ENCODE results near the gene SEZ6L2.
"Not testable (repeated sequence)": the region's sequence is repeated elsewhere in the genome, so short reads cannot be mapped to it uniquely, and the experiment has no call there.

SEZ6L2 gene

DNA sequence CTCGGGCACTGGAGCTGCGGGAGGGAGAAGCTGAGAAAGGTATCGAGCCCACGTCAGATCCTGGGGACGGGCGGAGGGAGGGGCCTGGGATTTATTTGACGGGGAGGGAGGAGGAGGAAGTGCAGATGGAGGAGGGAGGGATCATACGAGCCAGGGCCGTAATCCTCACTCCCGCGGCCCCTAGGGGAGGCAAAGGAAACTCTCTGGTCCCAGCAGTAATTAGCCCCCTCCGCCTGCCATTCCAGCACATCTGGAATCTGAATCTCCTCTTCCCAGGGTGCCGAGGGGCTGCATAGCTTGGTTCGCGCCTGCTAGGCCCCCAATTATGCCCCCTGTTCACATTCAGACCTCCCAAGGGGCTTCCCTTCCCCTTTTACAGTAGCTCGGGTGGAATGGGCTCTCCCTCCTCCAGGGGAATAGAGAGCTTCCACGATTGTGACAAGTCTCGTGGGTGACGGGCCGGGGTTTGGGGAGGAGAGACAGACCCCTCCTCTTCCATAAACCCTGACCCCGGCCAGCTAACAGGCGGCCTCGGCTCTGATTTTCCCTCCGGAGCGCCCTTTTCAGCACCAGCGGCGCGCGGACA is at the start of gene SEZ6L2:
Gene SEZ6L2, minus strand, starts transcription at position 35 of the 586 bp plus-strand sequence. CDS start 531 bp downstream, outside the sequence.
- peak; percentile 84 for DNase-seq (ENCODE audit: low spot score)

DNA sequence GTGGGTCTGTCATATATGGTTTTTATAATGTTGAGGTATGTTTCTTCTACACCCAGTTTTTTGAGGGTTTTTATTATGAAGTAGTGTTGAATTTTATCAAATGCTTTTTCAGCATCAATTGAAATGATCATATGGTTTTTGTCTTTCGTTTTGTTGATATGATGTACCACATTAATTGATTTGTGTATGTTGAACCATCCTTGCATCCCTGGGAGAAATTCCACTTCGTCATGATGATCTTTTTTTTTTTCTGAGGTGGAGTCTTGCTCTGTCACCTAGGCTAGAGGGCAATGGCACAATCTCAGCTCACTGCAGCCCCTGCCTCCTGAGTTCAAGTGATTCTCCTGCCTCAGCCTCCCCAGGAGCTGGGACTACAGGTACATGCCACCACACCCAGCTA is 48.5 kb upstream of the SEZ6L2 start:
- DNase-seq (ENCODE audit: low spot score), result no peak

DNA sequence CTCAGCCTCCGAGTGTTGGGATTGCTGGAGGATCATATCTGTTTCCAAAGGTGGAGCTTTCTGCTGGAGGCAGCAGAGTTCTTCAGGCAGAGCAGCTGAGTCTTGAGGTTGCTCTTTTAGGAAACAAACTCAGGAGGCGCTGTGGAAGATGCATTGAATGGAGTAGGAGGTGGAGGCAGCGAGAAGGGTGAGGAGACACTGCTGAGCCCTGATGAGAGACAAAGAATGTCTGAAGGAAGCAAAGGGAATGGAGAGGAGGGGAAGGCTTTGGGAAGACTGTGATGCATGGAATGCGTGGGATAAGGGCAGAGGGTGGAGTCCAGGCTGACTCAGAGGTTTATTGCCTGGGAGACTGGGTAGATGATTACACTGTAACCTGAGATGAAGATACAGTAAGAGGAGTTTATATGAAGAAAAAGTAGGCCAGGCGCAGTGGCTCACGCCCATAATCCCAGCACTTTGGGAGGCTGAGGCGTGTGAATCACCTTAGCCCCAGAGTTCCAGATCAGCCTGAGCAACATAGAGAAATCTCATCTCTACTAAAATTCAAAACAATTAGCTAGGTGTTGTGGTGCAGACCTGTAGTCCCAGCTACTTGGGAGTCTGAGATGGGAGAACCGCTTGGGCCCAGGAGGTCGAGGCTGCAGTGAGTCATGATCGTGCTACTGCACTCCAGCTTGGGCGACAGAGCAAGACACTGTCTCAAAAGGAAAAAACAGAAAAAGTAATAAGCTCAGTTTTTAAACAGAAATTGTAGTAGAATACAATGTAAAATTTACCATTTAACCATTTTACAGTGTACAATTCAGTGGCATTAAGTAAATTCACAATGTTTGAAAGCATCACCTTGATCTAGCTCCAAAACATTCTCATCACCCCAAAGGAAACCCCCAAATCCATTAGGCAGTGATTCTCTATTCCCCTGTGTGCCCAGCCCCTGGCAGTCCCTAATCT is 44.8 kb upstream of the SEZ6L2 start:
- peak; percentile 95 for DNase-seq (ENCODE audit: low spot score)

DNA sequence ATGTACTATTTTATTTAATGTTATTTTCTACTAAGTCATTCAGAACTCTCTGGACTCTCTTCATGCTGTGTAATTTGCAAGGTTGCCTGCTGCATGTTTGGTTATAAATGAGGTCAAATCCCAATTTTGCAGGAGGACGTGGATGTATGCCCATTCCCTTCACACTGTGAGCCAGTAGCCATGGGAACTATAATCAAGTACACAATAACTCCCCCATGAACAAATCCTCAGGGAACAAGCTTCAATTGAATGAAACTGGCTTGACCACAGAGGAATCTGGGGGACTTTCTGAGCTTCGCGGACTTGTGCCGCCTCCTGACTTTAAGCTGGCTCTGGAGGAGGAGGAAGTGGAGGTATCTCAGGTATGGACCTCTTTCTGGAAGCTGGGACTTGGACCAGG is 41.3 kb upstream of the SEZ6L2 start:
- DNase-seq (ENCODE audit: low spot score), result no peak

DNA sequence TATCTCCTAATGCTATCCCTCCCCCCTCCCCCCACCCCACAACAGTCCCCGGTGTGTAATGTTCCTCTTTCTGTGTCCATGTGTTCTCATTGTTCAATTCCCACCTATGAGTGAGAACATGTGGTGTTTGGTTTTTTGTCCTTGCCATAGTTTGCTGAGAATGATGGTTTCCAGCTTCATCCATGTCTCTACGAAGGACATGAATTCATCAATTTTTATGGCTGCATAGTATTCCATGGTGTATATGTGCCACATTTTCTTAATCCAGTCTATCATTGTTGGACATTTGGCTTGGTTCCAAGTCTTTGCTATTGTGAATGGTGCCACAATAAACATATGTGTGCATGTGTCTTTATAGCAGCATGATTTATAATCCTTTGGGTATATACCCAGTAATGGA is 32.4 kb upstream of the SEZ6L2 start:
- not testable (repeated sequence) for DNase-seq (ENCODE audit: low spot score)

DNA sequence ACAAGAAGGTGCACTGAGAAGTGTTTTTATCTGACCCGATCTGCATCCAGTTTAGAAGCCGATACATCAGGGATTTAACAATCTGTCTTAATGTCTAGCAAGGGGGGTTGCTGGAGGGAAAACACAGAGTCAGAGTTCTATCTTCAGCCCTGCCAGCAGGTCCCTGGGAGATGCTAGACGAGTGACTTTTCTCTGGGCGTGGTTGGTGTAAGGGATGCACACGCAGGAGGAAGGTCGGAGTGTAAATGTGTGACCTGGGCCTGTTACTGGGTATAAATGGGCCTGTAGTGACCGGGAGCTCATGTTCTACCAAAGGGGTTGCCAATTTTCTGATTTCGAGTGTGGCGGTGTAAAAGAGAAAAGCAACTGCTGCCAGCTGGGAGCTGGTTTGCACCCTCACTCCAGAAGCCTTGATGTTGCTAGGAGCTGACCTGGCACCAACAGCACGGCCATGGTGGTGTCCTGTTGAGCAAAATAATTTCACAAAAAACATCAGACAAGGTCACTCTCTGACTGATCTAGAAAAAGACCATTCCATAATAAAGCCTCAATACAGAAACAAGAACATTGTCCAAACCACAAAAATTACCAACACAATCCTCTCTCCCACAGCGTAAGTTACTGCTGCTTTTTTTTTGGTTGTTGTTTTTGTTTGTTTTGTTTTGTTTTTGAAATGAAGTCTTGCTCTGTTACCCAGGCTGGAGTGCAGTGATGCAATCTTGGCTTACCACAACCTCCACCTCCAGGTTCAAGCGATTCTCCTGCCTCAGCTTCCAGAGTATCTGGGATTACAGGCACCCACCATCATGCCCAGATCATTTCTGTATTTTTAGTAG is 27.9 kb upstream of the SEZ6L2 start:
- peak; percentile 28 for DNase-seq (ENCODE audit: low spot score)

DNA sequence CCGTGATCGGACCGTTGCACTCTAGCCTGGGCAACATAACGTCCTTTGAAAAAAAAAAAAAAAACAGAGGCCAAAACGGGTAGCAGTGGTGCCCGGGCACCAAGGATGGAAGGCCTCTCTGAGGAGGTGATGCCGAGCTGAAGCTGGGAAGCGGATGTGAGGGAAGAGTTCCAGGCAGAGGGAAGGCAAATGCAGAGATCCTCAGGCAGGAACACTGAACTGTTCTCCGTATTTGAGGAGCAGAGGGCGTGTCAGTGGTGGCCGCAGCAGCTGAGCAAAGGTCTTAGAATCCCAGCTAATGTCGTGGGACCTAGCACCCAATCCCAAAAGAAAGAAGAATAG is 27.3 kb upstream of the SEZ6L2 start:
- peak; percentile 50 for DNase-seq (ENCODE audit: low spot score)

DNA sequence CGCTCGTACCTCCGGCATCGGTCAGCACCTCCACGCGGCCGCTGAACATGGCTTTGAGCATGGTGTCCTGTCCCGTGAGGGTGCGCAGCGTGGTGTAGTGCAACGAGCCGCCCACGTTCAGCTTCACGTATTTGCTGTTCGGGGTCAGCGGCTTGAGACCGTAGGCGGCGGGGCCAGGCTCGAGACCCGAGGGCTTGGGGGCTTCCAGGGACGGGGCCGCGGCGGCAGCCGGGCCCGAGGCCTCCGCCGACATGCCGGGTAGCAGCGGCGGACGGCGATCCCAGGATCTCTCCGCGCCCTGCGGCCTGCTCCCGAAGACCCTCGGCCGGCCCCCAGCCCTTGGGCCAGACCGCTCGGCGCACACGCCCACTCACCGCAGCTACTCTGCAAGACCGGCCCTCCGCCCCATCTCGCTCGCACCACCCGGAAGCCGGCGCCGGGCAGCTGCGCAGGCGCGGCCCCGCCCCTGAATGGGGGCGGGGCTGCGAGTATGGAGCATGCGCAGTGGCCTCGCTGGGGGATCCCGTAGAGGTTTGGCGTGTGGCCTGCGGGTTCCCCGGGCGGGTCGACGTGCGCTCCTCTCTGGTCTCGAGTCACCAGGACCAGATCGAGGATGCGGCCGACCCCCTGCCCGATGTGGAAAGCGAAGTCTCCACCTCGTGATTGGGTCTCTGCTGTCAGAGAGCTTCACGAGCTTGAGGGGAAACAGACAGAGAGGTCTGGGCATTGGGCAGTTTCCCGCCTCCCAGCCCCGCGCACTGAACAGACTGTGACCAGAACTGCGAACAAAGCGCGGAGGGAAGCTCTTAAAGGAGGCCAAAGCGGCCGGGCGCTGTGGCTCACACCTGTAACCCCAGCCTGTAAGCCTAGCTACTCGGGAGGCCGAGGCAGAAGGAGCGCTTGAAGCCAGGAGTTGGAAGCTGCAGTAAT is 26.7 kb upstream of the SEZ6L2 start, which contains the start of gene KCTD13:
Gene KCTD13, minus strand, starts transcription at position 446 of the 930 bp plus-strand sequence. Its CDS starts 193 bp downstream, at position 253.
- peak; percentile 99 for DNase-seq (ENCODE audit: low spot score)

DNA sequence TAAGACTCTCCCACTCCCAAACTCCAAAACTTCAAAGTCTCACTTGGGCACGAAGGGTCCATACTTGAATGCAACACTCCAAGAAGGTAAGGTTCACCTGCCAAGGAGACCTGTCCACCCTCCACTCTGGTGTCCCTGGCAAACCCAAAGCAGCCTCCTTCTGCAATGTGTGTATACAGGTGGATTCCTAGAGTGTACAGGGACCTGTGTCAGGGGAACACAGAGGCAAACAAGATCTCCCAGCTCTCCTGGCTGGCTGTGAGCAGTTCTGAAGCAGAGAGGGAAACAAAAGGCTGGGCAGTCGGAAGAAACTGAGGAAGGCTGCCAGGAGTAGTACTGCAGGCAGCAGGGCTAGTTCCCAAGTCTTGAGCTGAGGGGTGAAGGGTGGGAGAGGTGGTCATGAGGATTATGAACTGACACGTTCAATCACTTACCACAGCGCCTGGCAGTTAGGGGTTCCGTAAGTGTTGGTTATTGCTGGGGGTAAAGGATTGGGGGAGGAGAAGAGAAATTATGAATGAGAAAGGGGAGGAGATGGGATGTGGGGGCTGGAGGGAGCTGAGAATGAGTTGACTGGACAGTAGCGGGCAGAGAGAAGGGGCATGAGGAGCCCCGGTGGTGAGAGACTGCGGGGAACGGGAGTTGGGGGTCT is 25.9 kb upstream of the SEZ6L2 start:
- no peak for DNase-seq (ENCODE audit: low spot score)

DNA sequence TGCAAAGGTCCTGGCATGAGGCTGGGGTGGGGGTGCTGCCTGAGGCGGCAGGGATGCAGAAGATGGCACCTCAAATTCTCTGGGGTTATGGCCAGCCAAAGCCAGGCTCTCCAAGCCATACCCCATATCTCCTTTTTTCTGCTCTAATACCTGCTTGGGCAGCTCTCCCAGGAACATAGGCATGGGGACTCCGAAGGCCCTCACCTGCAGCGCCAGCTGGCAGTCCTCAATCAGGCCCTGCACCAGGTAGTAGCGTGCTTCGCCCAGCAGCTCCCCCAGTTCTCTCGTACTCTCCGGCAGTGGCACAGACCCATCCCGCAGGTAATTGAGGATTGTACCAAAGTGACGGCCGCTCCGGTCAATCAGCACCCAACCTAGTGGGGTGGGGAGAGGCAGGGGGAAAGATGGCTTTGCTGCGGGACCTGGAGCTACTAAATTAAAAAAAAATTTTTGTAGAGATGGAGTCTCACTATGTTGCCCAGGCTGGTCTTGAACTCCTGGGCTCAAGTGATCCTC is 23.7 kb upstream of the SEZ6L2 start:
- DNase-seq (ENCODE audit: low spot score), result no peak

DNA sequence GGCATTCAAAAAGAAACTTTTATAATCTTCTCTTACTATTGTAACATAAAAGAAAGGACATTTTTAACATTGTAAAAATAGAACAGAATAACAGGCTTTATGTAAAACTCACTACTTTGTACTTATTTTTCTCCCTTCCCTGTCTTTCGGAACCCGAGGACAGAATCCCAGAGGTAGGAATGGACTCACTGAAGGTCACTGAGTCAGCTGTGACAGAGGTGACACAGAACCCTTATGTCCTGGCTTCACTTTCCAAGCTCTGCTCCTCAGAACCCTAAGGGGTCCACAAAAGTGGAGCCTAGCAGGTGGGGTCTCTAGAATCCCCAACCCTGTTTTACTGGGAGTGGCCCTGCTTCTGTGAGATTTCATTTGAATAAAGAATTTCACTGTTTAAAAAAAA is 23.0 kb upstream of the SEZ6L2 start:
- no peak for DNase-seq (ENCODE audit: low spot score)

DNA sequence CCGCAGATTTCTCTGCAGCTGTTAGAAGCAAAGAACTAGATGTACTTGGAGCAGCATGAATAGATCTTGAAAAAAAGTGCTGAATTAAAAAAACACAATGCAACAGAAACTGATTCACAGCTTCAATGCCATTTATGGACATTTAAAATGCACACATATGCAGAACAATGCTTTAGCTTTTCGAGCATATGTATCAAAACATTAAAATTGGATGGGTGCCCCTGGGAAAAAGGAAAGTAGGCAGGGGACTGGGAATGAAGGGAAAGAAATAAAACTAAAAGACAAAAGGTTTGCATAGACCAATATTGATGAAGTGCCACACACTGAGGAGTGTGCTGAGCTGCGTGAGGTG is 21.7 kb upstream of the SEZ6L2 start:
- no peak for DNase-seq (ENCODE audit: low spot score)

DNA sequence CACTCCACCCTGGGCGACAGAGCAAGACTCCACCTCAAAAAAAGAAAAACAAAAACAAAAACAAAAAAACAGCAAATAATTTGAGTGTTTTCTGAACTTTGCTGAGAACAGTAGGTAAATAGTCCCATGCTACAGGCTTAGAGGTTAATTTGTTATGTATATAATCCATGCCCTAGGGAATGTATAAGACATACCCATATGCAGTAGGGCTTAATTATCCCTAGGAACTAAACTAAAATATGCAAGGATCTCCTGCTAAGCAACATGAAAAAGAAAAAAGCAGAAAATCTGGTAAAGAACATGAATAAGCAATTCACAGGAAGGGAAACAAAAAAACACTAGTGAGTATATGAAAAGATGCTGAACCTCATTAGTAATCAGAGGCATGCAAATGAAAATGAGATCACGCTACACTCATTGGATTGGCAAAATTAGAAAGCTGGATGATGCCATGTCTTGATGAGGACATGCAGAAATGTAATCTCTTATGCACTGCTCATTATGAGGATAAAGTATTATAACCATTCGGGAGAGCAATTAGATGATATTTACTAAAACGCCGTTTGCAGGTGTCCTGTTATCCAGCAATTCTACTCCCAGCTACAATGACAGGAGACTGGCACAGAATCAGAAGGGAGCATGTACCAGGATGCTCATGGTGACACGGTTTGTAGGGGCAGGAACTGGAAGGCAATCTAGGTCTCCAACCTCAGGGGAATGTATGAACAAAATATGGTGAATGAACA is 21.1 kb upstream of the SEZ6L2 start:
- no peak for DNase-seq (ENCODE audit: low spot score)

DNA sequence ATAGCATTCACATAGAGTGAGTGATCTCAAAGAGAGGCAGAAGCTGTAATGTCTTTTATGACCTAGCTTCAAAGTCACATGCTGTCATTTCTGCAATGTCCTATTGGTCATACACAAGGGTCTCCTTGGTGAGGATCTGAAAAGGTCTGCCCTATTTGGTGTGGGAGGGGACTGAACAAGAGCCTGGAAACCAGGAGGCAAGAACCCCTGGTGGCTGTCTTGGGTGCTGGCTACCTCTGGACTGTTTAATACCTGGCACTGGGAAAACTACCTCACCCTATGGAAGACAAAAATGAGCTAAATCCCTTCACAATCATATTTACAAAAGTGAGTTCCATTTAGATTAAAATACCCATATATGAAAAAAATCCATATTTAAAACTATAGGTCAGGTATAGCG is 17.6 kb upstream of the SEZ6L2 start:
- DNase-seq (ENCODE audit: low spot score), result no peak

DNA sequence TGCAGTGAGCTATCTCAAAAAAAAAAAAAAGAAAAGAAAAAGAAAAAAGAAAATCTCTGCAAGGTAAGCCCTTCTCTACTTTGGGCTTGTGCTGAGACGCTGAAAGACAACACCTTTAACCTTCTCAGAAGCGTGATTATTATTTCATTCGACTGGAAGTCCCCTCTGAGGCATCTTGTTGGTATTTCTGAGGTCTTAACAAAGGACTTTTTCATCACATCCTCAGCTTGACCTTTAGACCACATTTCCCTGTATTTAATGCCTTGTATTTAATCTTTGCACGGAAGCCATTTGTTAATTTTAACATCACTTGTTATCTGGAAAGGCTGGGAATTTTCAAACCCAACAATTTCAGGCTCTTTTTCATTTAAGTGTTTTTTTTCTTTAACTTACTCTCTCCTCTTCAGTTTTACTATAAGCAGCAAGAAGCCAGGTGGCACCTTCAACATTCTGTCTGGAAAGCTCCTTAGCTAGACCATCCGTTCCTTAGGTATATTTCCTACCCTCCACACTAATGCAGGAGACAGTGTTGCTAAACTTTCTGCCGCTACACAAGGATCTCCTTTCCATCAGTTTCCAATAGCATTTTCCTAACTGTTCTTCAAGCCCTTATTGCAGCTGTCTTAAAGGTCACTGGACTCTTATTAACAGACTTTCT is 16.4 kb upstream of the SEZ6L2 start:
- no peak for DNase-seq (ENCODE audit: low spot score)

DNA sequence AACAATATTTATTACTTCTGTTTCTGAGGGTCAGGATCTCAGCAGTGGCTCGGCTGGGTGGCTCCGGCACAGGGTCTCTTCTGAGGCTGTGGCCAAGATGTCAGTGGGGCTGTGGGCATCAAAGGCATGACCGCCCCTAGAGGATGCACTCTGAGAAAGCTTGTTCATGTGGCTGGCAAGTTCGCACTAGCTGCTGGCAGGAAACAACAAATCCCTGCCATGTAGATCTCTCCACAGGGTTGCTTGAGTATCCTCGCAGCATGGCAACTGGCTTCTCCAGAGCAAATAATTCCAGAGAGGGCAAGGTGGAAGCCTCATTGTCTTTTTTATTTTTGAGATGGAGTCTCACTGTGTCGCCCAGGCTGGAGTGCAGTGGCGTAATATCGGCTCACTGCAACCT is 14.2 kb upstream of the SEZ6L2 start:
- DNase-seq (ENCODE audit: low spot score), result no peak

DNA sequence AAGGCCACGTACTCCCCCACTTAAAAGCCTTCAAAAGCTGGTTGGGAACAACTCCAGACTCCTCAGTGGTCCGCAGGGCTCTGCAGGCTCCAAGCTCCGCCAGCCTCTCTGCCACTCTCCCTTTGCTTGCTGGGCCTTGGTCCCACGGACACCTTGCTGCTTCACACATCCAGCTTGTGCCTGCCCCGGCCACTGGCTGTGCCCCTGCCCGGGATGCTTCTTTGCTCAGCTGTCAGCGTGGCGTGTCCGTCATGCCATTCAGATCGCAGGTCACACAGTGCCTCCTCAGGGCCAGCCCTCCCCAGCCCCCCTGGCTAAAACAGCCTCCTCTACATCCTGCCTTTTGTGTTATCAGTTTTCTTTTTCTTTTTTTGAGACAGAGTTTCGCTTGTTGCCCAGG is 12.7 kb upstream of the SEZ6L2 start:
- no peak for DNase-seq (ENCODE audit: low spot score)

DNA sequence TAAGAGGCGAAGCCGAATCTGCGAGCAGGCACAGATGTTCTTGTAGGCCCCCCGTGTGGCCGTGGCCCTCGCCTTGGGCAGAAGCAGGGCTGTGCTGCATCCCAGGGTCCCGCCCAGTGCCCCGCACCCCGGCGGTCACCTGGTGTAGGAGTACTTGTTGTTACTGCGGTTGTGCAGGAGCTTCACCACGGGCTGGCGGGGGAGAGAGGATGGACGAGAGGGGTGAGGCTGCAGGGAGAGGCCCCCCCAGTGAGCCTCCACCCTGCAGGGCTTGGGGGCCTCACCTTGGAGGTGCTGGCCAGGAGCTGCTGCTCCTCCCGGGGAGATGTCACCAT is 12.3 kb upstream of the SEZ6L2 start:
- DNase-seq (ENCODE audit: low spot score), result no peak

DNA sequence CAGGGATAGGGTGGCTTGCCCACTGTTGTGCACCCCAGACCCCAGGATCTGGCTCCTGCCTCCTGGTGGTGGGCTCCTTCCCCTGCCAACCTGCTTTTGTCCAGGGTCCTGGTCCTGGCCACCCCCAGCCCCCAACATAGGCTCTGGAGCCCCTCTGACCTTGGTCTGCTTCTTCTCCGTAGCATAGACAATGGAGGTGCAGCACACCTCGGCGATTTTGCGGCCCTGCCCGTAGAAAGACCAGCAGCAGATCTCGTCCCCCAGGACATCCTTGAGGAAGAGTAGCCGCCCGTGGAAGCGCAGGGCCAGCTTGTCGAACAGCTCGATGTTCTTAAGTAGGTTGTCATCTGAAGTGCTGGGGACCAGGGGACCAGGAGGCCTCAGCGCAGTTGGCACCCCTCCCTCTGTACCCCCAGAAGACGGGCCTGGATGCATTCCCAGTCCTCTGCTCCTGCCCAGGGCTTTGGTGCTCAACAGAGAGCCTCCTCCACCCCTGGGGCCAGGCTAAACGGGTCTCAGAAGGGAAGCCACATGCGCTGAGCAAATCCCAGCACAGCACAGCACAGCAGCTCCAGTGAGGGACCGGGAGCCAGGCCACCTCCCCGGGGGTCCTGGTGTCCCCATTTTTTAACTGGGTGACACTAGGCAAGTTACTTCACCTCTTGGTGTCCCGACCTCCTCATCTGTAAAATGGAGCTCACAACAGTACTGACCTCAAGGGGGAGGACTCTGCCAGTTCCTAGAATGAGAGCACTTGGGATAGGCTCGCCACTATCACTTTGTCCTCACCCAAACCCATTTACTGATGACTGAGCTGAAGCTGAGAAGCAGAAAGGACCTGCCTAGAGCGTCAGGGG is 11.7 kb upstream of the SEZ6L2 start:
- no peak for DNase-seq (ENCODE audit: low spot score)

Measured in AG08395 (cell line).